CD4-positive, alpha-beta T cell treated with Interferon gamma for 1 hour (primary cell): ENCODE results near the gene GNB1.

Source experiments
- DNase-seq: peaks from one replicate; pipeline ENCODE4 v3.0.0-alpha.2; 2020

GNB1 gene

GRCh38 chr1:1779691-1780597 lies 110.9 kb downstream of the GNB1 start:
- peak; percentile 75 for DNase-seq

- no peak for DNase-seq
Observed at GRCh38 chr1:1779320-1779675, 111.6 kb downstream of the GNB1 start.

GRCh38 chr1:1778663-1779319 lies 112.1 kb downstream of the GNB1 start:
- DNase-seq: peak; percentile 92

GRCh38 chr1:1777950-1778662 lies 112.8 kb downstream of the GNB1 start, which contains the start of gene NADK:
NADK (minus strand) TSS chr1:1778470; CDS start chr1:1765406, 13,064 bp downstream.
- DNase-seq: peak; percentile 73

GRCh38 chr1:1777583-1777899 lies 113.3 kb downstream of the GNB1 start:
- no peak for DNase-seq

GRCh38 chr1:1776672-1777582 lies 114.0 kb downstream of the GNB1 start:
- no peak for DNase-seq

GRCh38 chr1:1775327-1776226 lies 115.3 kb downstream of the GNB1 start:
- no peak for DNase-seq

GRCh38 chr1:1773874-1774273 lies 117.0 kb downstream of the GNB1 start:
- no peak for DNase-seq

- no peak for DNase-seq
Observed at GRCh38 chr1:1771096-1771495, 119.8 kb downstream of the GNB1 start.

- DNase-seq: no peak
Observed at GRCh38 chr1:1770102-1770501, 120.8 kb downstream of the GNB1 start.

GRCh38 chr1:1768249-1768992 lies 122.5 kb downstream of the GNB1 start:
- no peak for DNase-seq

GRCh38 chr1:1764876-1765470 lies 125.9 kb downstream of the GNB1 start:
- no peak for DNase-seq

- peak; percentile 58 for DNase-seq
Observed at GRCh38 chr1:1763657-1764621, 126.9 kb downstream of the GNB1 start.

- DNase-seq: no peak
Observed at GRCh38 chr1:1761504-1762376, 129.1 kb downstream of the GNB1 start.

GRCh38 chr1:1760715-1761114 lies 130.2 kb downstream of the GNB1 start:
- DNase-seq: no peak

- DNase-seq: no peak
Observed at GRCh38 chr1:1760345-1760650, 130.6 kb downstream of the GNB1 start.

- no peak for DNase-seq
Observed at GRCh38 chr1:1759456-1760344, 131.2 kb downstream of the GNB1 start.
